Neural cell (in vitro differentiated cells): Measurements from ENCODE around the gene UBXN6. TPM values are rescaled to one million over a fixed set of nuclear protein-coding genes. Genes with fewer than 3 reads are reported as not detected.

Source experiments
- H2AFZ ChIP-seq: fragments of 200-600, 300-800 bp; sonication (generic), shearing (Covaris generic); 2 replicates; pipeline ENCODE4 v1.6.0; 2014; ENCODE audit warnings: low read depth, mild to moderate bottlenecking, antibody characterized with exemption, low read length, moderate library complexity
- H3F3A ChIP-seq: fragments of 200-600 bp; shearing (Covaris generic); 2 replicates; pipeline ENCODE4 v1.6.1; 2016; ENCODE audit warnings: mild to moderate bottlenecking, moderate library complexity, mixed read lengths, antibody characterized with exemption, low read length; ENCODE audit not compliant: insufficient read depth, poor library complexity, severe bottlenecking
- H3K27ac ChIP-seq: fragments of 200-600, 300-800 bp; sonication (generic), shearing (Covaris generic); 2 replicates; pipeline ENCODE4 v1.5.1; 2014; ENCODE audit warnings: mild to moderate bottlenecking, low read length, moderate library complexity
- H3K27me3 ChIP-seq: fragments of 300-800, 200-600 bp; sonication (generic), shearing (Covaris generic); 2 replicates; pipeline ENCODE4 v1.6.0; 2014; ENCODE audit warnings: mild to moderate bottlenecking, low read depth, low read length, moderate library complexity; ENCODE audit not compliant: insufficient read depth
- H3K36me3 ChIP-seq: fragments of 300-800, 200-600 bp; sonication (generic), shearing (Covaris generic); 2 replicates; pipeline ENCODE4 v1.5.1; 2014; ENCODE audit warnings: mild to moderate bottlenecking, antibody characterized with exemption, low read length, moderate library complexity; ENCODE audit not compliant: insufficient read depth
- H3K4me2 ChIP-seq: fragments of 300-800, 200-600 bp; sonication (generic), shearing (Covaris generic); 2 replicates; pipeline ENCODE4 v1.6.0; 2014; ENCODE audit warnings: mild to moderate bottlenecking, low read length
- H3K4me3 ChIP-seq: fragments of 300-800, 200-600 bp; sonication (generic), shearing (Covaris generic); 2 replicates; pipeline ENCODE4 v1.5.1; 2014; ENCODE audit warnings: mild to moderate bottlenecking, low read length, moderate library complexity
- H3K79me2 ChIP-seq: fragments of 200-600 bp; shearing (Covaris generic); replicated peaks from 2 replicates; pipeline ENCODE4 v1.6.0; 2014; ENCODE audit warnings: mild to moderate bottlenecking, low read length, moderate library complexity; ENCODE audit not compliant: insufficient read depth
- H3K9ac ChIP-seq: fragments of 300-800, 200-600 bp; sonication (generic), shearing (Covaris generic); 2 replicates; pipeline ENCODE4 v1.6.1; 2016; ENCODE audit warnings: mild to moderate bottlenecking, low read length, mixed read lengths
- H3K9me2 ChIP-seq: fragments of 200-600 bp; shearing (Covaris generic); 2 replicates; pipeline ENCODE4 v1.6.1; 2016; ENCODE audit warnings: mild to moderate bottlenecking, low read length, mixed read lengths; ENCODE audit not compliant: insufficient read depth
- H3K9me3 ChIP-seq: fragments of 200-600, 300-800 bp; sonication (generic), shearing (Covaris generic); 2 replicates; pipeline ENCODE4 v1.6.1; 2016; ENCODE audit warnings: mild to moderate bottlenecking, mixed run types, low read length, moderate library complexity, mixed read lengths
- H4K20me1 ChIP-seq: fragments of 200-600 bp; shearing (Covaris generic); 2 replicates; pipeline ENCODE4 v1.6.1; 2016; ENCODE audit warnings: mild to moderate bottlenecking, mixed run types; ENCODE audit not compliant: insufficient read depth
- CTCF ChIP-seq: fragments of 450-650 bp; IDR thresholded peaks from 2 replicates; pipeline ENCODE4 v1.5.1; 2014; ENCODE audit warnings: antibody characterized with exemption, mild to moderate bottlenecking, moderate library complexity; ENCODE audit not compliant: poor library complexity, severe bottlenecking
- EP300 ChIP-seq: fragments of 450-650 bp; conservative IDR thresholded peaks from 2 replicates; pipeline ENCODE4 v1.6.1; 2014; ENCODE audit warnings: antibody characterized with exemption, mild to moderate bottlenecking, moderate library complexity; ENCODE audit not compliant: poor library complexity, severe bottlenecking
- EZH2 ChIP-seq: fragments of 200-600, 300-800 bp; shearing (Covaris generic), sonication (generic); IDR thresholded peaks from 2 replicates; pipeline ENCODE4 v1.6.1; 2014; ENCODE audit warnings: antibody characterized with exemption, low read length, borderline replicate concordance, mild to moderate bottlenecking; ENCODE audit not compliant: insufficient read depth, poor library complexity, severe bottlenecking
- MXI1 ChIP-seq: fragments of 450-650 bp; conservative IDR thresholded peaks from 2 replicates; pipeline ENCODE4 v1.6.1; 2014; ENCODE audit warnings: antibody characterized with exemption, mild to moderate bottlenecking; ENCODE audit not compliant: poor library complexity, severe bottlenecking
- POLR2AphosphoS5 ChIP-seq: IDR thresholded peaks from 2 replicates; pipeline ENCODE4 v1.6.1; 2012
- RAD21 ChIP-seq: fragments of 450-650 bp; conservative IDR thresholded peaks from 2 replicates; pipeline ENCODE4 v1.6.1; 2014; ENCODE audit warnings: antibody characterized with exemption, mild to moderate bottlenecking, moderate library complexity
- REST ChIP-seq: IDR thresholded peaks from 2 replicates; pipeline ENCODE4 v1.6.1; 2012; ENCODE audit warnings: borderline replicate concordance
- SMC3 ChIP-seq: fragments of 450-650 bp; conservative IDR thresholded peaks from 2 replicates; pipeline ENCODE4 v1.6.1; 2014; ENCODE audit warnings: antibody characterized with exemption, mild to moderate bottlenecking, moderate library complexity; ENCODE audit not compliant: poor library complexity
- TAF1 ChIP-seq: IDR thresholded peaks from 2 replicates; pipeline ENCODE4 v1.6.1; 2012; ENCODE audit warnings: low read depth
- polyA plus RNA-seq: library from polyadenylated mRNA; depleted of rRNA; stranded (reverse); fragments of >200 nt; gene quantifications from 2 replicates; pipeline ENCODE4 v1.2.3, GENCODE V29; 2014

Gene UBXN6
- polyA plus RNA-seq, 1 donor from 2014 or later, result 102 TPM

DNA sequence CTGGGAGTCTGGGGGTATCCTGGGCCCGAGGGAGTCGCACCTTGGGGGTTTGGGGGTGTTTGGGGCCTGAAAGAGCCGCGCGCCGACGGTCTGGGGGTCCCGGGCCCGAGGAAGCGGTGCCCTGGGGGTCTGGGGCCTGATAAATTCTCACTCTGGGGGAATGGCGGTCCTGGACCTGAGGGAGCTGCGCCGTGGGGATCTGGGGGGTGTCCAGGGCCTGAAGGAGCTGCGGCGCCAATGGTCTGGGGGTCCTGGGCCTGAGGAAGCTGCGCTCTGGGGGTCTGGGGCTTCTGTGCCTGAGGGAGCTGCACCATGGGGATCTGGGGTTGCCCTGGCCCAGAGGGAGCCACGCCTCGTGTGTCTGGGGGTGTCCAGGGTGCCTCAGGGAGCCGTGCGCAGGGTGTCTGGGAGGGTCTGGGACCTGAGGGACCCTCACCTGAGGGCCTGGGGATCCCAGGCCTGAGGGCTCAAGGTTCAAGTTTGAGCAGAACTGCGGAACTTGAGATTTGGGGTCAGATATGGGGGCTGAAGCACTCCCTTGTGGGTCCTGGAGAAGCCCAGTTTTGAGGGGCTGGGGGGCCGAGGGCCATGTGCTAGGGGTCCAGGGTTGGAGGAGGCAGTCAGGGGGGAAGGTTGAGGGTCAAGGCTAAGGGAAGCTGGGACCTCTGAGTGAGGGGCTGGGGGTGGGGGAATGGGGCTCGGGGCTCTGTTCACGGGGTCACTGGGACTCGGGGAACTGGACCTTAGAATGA, 15.6 kb upstream of the UBXN6 start:
- H3K9me2 ChIP-seq, result no peaks in the 10 kb centered on the region
- H3K4me3 ChIP-seq, result peak overlapping the region; percentile 88
- H3F3A ChIP-seq, result peaks cover 3% of the 10 kb centered on the region
- peak overlapping the region; percentile 99 for H3K4me2 ChIP-seq
- peak overlapping the region; percentile 5 for H3K27ac ChIP-seq
- peak overlapping the region; percentile 83 for H3K9ac ChIP-seq
- peaks cover 22% of the 10 kb centered on the region for H3K79me2 ChIP-seq
- H3K27me3 ChIP-seq, result no peaks in the 10 kb centered on the region
- no peaks in the 10 kb centered on the region for H3K36me3 ChIP-seq
- H4K20me1 ChIP-seq, result no peaks in the 10 kb centered on the region
- H3K9me3 ChIP-seq, result no peaks in the 10 kb centered on the region
- H2AFZ ChIP-seq, result no peak overlapping the region
- TF ChIP-seq EP300, result no peak
- TF ChIP-seq TAF1, result no peak
- no peak for TF ChIP-seq EZH2
- no peak for TF ChIP-seq MXI1
- no peak for TF ChIP-seq RAD21
- no peak for TF ChIP-seq POLR2AphosphoS5
- no peak for TF ChIP-seq SMC3
- no peak for TF ChIP-seq CTCF
- TF ChIP-seq REST, result no peak

DNA sequence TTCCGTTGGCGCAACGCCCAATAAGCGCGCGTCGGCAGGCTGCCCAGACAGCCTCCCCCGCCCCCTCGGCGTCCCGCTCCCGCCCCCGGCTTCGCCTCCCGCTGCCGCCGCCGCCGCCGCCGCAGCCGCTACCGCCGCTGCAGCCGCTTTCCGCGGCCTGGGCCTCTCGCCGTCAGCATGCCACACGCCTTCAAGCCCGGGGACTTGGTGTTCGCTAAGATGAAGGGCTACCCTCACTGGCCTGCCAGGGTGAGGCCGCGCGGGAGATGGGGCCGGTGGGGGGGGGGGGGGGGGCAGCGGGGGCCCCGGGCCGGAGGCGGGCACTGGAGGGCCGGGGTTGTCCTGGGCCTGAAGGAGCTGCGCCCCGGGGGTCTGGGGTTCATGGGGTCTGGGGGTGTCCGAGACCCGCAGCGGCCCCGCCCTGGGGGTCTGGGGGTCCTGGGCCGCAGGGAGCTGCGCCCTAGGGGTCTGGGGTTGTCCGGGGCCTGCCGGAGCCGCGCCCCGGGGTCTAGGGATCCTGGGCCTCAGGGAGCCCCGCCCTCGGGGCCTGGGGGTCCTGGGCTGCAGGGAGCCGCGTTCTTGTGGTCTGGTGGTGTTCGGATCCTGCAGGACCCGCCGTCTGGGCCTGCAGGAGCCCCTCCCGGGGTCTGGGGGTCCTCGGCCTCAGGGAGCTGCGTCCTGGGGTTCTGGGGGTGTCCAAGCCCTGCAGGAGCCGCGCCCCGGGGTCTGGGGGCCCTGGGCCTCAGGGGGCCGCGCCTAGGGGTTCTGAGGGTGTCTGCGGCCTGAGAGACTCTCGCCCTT, 14.8 kb upstream of the UBXN6 start, which contains the start of gene HDGFL2:
Gene HDGFL2, plus strand, starts transcription at position 124 of the 801 bp plus-strand sequence. Its CDS starts 54 bp downstream, at position 178.
- H2AFZ ChIP-seq, result peak within 1 kb of the TSS; percentile 54

More for the DNA sequence above, 14.8 kb upstream of the UBXN6 start, which contains the start of gene HDGFL2:
- Histone ChIP-seq H3K9me2 (no peaks in the 10 kb centered on the region), H3K4me2 (peak within 1 kb of the TSS; percentile 70), H4K20me1 (no peaks in the 10 kb centered on the region), H3F3A (peaks cover 3% of the 10 kb centered on the region), H3K27ac (peak within 1 kb of the TSS; percentile 84), H3K9ac (peak within 1 kb of the TSS; percentile 79), H3K9me3 (no peaks in the 10 kb centered on the region), H3K4me3 (peak within 1 kb of the TSS; percentile 88), H3K36me3 (no peaks in the 10 kb centered on the region), H3K27me3 (no peaks in the 10 kb centered on the region), H3K79me2 (peaks cover 22% of the 10 kb centered on the region)
- TF ChIP-seq MXI1 (peak; percentile 29), TAF1 (no peak), RAD21 (no peak), POLR2AphosphoS5 (peak; percentile 65)
